Measurements from ENCODE around the gene OR2L5.

GRCh38 chr1:248045209-248045608 lies 31.7 kb downstream of the OR2L5 start:
- no peak for TF ChIP-seq CTCF (conservative IDR thresholded peaks at IDR 0.05; ENCODE audit: low read depth, low read length)
- TF ChIP-seq POLR2A (IDR thresholded peaks at IDR 0.05; ENCODE audit: low read depth, low read length): no peak
- no peak for TF ChIP-seq SMC3 (IDR thresholded peaks at IDR 0.05; ENCODE audit: low read depth, low read length)
- no peak for TF ChIP-seq FOS (IDR thresholded peaks at IDR 0.05; ENCODE audit: low read depth, low read length)
- no peak for TF ChIP-seq MXI1 (IDR thresholded peaks at IDR 0.05; ENCODE audit: borderline replicate concordance, low read depth, low read length)
